A549 treated with CORT108297 at 1 μM for 4 hours (cell line): Measurements from ENCODE around the gene SNRPN. TPM values are rescaled to one million over a fixed set of nuclear protein-coding genes. Genes with fewer than 3 reads are reported as not detected.

ENCODE experiments used
- total RNA-seq: library from RNA; stranded (reverse); fragments of 200-300 nt; extraction: Qiagen RNA extraction; gene quantifications from 5 replicates; pipeline ENCODE4 v1.2.3, GENCODE V29; 2022

The SNRPN gene
- 97.1 to 106 TPM (median 103 TPM) in 5 replicates for total RNA-seq

GRCh38 chr15:24954783-24955530 is at the start of gene SNRPN, which contains the start of gene SNURF:
Gene SNRPN, plus strand, starts transcription at chr15:24954987. Its CDS starts 19,467 bp downstream, at chr15:24974454.
Gene SNURF, plus strand, starts transcription at chr15:24954987. Its CDS starts 62 bp downstream, at chr15:24955049.

Other genes with a start within 250 kb of the SNRPN start
- 5.9 to 13.1 TPM (median 7.5 TPM) in 5 replicates for gene SNURF, start within 50 bp of the SNRPN start, total RNA-seq